Dermis microvascular lymphatic vessel endothelial cell (primary cell): Measurements from ENCODE around the gene RBMS1. TPM values are rescaled to one million over a fixed set of nuclear protein-coding genes. Genes with fewer than 3 reads are reported as not detected.

Experiments used
- DNase-seq, 2 donors: peaks; one replicate each; pipeline versions ENCODE4 v3.0.0 to v3.0.0-alpha.2; 2010; ENCODE audit warnings: low read depth in 2 of 2
- total RNA-seq: library from RNA; depleted of rRNA; stranded (reverse); fragments of >200 nt; gene quantifications from 2 replicates; pipeline ENCODE4 v1.2.1, GENCODE V29; 2014

Gene RBMS1
- total RNA-seq, 1 donor from 2014 or later, result 55.1 TPM

- no peak for DNase-seq
These were observed 84.7 kb downstream of the RBMS1 start for GRCh38 chr2:160408959-160409291.

GRCh38 chr2:160408173-160408958 lies 85.2 kb downstream of the RBMS1 start:
- peak in 1 of 2 donors; percentile 52 for DNase-seq

GRCh38 chr2:160407393-160408172 lies 86.0 kb downstream of the RBMS1 start:
- DNase-seq, result peak in 1 of 2 donors; percentile 70

- peak in 1 of 2 donors; percentile 78 for DNase-seq
These were observed 86.8 kb downstream of the RBMS1 start for GRCh38 chr2:160406591-160407392.

- no peak for DNase-seq
These were observed 88.3 kb downstream of the RBMS1 start for GRCh38 chr2:160405077-160405867.

GRCh38 chr2:160402997-160403979 lies 90.3 kb downstream of the RBMS1 start:
- peak in 1 of 2 donors; percentile 44 for DNase-seq

- no peak for DNase-seq
These were observed 91.1 kb downstream of the RBMS1 start for GRCh38 chr2:160402501-160402900.

- no peak for DNase-seq
These were observed 91.7 kb downstream of the RBMS1 start for GRCh38 chr2:160401895-160402294.

- no peak for DNase-seq
These were observed 93.7 kb downstream of the RBMS1 start for GRCh38 chr2:160399880-160400279.

- DNase-seq, result no peak
These were observed 96.1 kb downstream of the RBMS1 start for GRCh38 chr2:160397530-160397865.

GRCh38 chr2:160394153-160394552 lies 99.5 kb downstream of the RBMS1 start:
- no peak for DNase-seq

GRCh38 chr2:160392201-160392600 lies 101.4 kb downstream of the RBMS1 start:
- peak in 1 of 2 donors; percentile 51 for DNase-seq

- DNase-seq, result no peak
These were observed 102.8 kb downstream of the RBMS1 start for GRCh38 chr2:160390544-160391455.

GRCh38 chr2:160389875-160390274 lies 103.7 kb downstream of the RBMS1 start:
- no peak for DNase-seq

GRCh38 chr2:160388464-160389263 lies 104.9 kb downstream of the RBMS1 start:
- no peak for DNase-seq

GRCh38 chr2:160387558-160388262 lies 105.9 kb downstream of the RBMS1 start:
- DNase-seq, result peak in 1 of 2 donors; percentile 55

- no peak for DNase-seq
These were observed 108.8 kb downstream of the RBMS1 start for GRCh38 chr2:160384791-160385190.
